DND-41 (cell line): Measurements from ENCODE around the gene FAM72D.
"Not testable (repeated sequence)": the region's sequence is repeated elsewhere in the genome, so short reads cannot be mapped to it uniquely, and the experiment has no call there.

Source experiments
- ATAC-seq: fragments of 200-7000 bp; cut with Tn5 transposase; 3 replicates; pipeline ENCODE4 v1.9.1; 2021; ENCODE audit warnings: low read depth; ENCODE audit not compliant: insufficient read depth
- DNase-seq: peaks from one replicate; pipeline ENCODE4 v3.0.0-alpha.2; 2020
- H2AFZ ChIP-seq: 2 replicates; pipeline ENCODE4 v1.6.0; 2012; ENCODE audit warnings: low read depth, low read length
- H3K27ac ChIP-seq: 2 replicates; pipeline ENCODE4 v1.5.1; 2012; ENCODE audit warnings: low read length, inconsistent platforms
- H3K27me3 ChIP-seq: fragments of 200-600 bp; sonication (generic); 2 replicates; pipeline ENCODE4 v1.6.0; 2012; ENCODE audit warnings: low read length, mild to moderate bottlenecking, inconsistent platforms; ENCODE audit not compliant: insufficient read depth, poor library complexity
- H3K36me3 ChIP-seq: 2 replicates; pipeline ENCODE4 v1.5.1; 2012; ENCODE audit warnings: low read length, inconsistent platforms; ENCODE audit not compliant: insufficient read depth
- H3K4me1 ChIP-seq: 2 replicates; pipeline ENCODE4 v1.5.1; 2012; ENCODE audit warnings: mild to moderate bottlenecking, low read length; ENCODE audit not compliant: insufficient read depth
- H3K4me2 ChIP-seq: 2 replicates; pipeline ENCODE4 v1.6.0; 2012; ENCODE audit warnings: mild to moderate bottlenecking, moderate library complexity, low read length, inconsistent platforms; ENCODE audit not compliant: insufficient read depth
- H3K4me3 ChIP-seq, 2 experiments: fragments of 200-600 bp in 1 of 2; shearing (Covaris generic) in 1 of 2; 2 replicates each; pipeline ENCODE4 v1.5.1; 2012 to 2016; ENCODE audit warnings: inconsistent platforms in 2 of 2, low read length in 2 of 2, mild to moderate bottlenecking in 2 of 2, low read depth in 1 of 2, moderate library complexity in 1 of 2
- H3K79me2 ChIP-seq: 2 replicates; pipeline ENCODE4 v1.6.0; 2012; ENCODE audit warnings: low read length, inconsistent platforms; ENCODE audit not compliant: insufficient read depth
- H3K9ac ChIP-seq: 2 replicates; pipeline ENCODE4 v1.6.0; 2012; ENCODE audit warnings: low read depth, mild to moderate bottlenecking, inconsistent platforms, low read length, moderate library complexity
- H3K9me3 ChIP-seq: 2 replicates; pipeline ENCODE4 v1.5.1; 2012; ENCODE audit warnings: low read length, moderate library complexity, mild to moderate bottlenecking, inconsistent platforms; ENCODE audit not compliant: insufficient read depth, severe bottlenecking
- H4K20me1 ChIP-seq: 2 replicates; pipeline ENCODE4 v1.6.0; 2012; ENCODE audit warnings: low read length; ENCODE audit not compliant: insufficient read depth

Gene FAM72D

DNA sequence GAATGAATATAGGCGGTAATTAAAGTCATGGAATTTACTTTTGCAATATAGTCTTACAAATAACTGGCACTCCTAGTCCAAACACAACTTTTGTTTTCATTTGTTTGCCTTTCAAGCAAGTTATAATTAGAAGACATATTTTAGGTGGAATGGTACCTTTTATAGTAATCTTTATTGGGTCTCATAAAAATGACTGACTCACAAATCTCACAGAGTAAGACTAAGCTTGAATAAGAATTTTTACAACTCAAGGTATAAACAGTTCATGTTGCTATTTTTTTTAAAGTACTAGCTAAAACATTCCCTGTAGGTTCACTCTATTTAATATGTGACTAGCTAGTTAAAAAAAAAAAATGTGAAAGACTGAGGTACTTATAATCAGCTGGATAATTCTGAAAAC is 6.0 kb downstream of the FAM72D start:
- H3K4me1 ChIP-seq, H3K4me3 ChIP-seq, ATAC-seq, H3K36me3 ChIP-seq, H3K27ac ChIP-seq, H3K4me2 ChIP-seq, H2AFZ ChIP-seq, H3K79me2 ChIP-seq, DNase-seq, H3K27me3 ChIP-seq, H4K20me1 ChIP-seq, H3K9me3 ChIP-seq, H3K9ac ChIP-seq: not testable (repeated sequence)

DNA sequence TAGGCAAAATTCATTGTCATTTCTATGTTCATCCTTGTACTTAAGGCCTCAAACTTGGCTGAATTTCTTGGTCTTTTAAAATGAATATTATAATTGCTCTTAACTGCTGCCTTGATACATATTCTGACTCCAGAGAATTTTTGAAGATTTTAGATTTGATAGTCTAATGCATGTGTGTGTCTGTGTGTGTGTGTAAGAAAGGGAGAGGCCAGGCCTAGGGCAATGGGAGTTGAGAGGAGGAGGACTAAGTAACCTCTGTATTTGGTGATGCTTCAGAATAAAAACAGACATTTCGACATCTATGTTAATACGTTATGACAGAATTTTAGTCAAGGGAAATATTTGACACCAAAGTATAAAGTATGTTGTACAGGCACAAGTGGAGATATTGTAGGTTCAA is 7.5 kb downstream of the FAM72D start:
- not testable (repeated sequence) for H3K9ac ChIP-seq, H3K4me1 ChIP-seq, H3K27ac ChIP-seq, H3K36me3 ChIP-seq, H4K20me1 ChIP-seq, H3K27me3 ChIP-seq, H3K9me3 ChIP-seq, H2AFZ ChIP-seq, DNase-seq, H3K4me2 ChIP-seq, H3K4me3 ChIP-seq, H3K79me2 ChIP-seq, ATAC-seq

DNA sequence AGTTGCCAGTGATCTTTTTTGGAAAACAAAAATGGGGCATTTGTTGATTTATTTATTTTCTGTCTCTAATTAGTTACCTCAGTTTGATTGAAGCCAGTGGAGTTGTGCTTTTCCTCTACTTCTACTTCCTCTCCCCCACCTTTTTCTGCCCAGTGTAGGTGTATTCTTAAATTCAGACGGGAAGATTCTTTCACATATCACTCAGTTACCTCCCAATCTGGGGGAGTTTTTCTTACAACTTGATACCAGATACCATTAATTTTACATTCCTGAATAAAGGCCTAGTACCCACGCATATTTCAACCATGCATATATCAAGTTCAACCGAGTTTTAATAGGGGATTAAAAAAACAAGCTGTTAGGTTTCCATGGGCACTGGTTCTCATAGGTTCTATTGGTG is 15.9 kb downstream of the FAM72D start:
- not testable (repeated sequence) for H3K27me3 ChIP-seq, ATAC-seq, H3K27ac ChIP-seq, H3K79me2 ChIP-seq, H4K20me1 ChIP-seq, H3K9ac ChIP-seq, H3K9me3 ChIP-seq, H2AFZ ChIP-seq, H3K36me3 ChIP-seq, H3K4me3 ChIP-seq, DNase-seq, H3K4me1 ChIP-seq, H3K4me2 ChIP-seq

DNA sequence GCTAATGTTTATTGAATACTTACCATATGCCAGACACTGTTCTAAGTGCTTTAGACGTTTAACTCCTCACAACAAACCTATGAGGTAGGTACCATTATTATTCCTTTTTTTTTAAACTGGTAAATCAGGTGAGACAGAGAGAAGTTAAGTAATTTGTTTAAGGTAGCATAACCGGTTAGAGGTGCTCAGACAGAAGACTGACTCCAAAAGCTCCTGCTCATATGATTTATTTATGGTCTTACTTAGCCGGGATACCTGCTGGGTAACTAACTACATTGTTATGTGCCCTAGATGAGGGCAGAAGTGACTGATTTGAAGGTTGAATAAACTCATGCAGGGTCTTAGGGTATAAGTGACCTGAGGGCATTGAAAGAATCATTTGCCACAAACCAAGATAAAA is 16.9 kb downstream of the FAM72D start:
- H2AFZ ChIP-seq, ATAC-seq, DNase-seq, H3K9ac ChIP-seq, H3K27me3 ChIP-seq, H3K4me1 ChIP-seq, H3K9me3 ChIP-seq, H3K4me3 ChIP-seq, H3K36me3 ChIP-seq, H3K4me2 ChIP-seq, H3K27ac ChIP-seq, H4K20me1 ChIP-seq, H3K79me2 ChIP-seq: not testable (repeated sequence)

DNA sequence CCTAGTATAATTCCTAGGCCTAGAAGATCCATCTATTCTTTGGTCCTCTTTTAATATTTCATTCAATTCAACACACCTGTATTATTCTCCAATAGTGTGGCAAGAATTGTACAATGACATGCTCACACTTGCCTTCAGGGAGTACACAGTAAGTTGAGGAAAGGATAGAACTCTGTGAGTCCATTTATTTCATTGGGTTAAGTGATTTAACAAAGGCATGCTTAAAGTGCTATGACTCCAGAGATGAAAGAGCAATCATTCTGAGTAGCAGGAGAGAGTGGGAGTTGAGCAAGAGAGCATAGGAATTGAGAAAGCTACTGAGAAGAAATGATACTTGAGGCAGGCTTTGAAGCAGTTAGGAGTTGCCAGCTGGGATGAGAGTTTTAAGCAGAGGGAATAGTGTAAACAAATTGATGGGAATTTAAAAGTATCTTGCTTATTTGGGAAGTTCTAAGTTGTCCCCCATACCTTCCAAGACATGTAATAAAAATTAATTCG is 18.8 kb downstream of the FAM72D start:
- not testable (repeated sequence) for H3K27me3 ChIP-seq, H3K27ac ChIP-seq, ATAC-seq, H2AFZ ChIP-seq, H3K4me1 ChIP-seq, H4K20me1 ChIP-seq, H3K9me3 ChIP-seq, H3K9ac ChIP-seq, H3K79me2 ChIP-seq, H3K36me3 ChIP-seq, H3K4me2 ChIP-seq, H3K4me3 ChIP-seq, DNase-seq

DNA sequence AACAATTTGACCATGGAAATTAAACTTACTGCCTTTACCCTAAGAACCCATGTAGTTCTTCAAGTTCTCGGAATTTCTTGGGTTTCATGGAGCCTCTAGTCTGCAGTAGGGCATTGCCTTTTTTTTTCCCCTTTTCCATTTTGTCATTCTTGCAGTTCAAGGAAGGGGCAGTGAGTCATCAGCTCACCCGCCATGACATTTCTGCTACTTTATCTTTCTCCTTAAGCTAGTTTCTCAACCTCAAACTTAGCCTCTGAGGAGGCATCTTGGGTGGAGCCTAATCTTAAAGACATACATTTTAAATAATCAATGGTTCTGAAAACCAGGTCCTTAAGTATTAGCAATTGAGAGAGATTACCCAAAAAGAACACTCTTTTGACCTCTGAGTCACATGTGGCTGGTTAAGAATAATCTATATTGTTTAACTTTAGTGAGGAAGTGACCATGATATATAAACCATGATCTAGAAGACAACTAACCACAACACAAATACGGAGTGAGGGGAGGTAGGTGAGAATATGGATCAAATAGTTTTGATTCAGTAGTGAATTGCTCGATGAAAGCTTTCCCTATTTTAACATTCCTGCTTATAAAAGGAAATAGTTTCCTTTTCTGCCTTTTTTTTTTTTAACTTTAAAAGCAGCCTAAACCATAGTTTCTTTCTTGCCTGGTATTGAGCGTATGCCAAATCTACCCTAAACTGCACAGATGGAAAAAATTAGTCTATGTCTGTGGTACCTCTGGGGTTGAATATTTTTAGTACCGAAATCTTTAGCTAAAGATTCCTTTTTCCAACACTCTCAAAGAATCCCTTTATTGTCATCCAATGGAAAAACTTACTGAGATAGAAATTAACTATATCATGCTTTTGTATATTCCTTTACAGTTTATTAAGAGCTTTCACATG is 20.1 kb downstream of the FAM72D start:
- H4K20me1 ChIP-seq, H3K9ac ChIP-seq, ATAC-seq, H3K79me2 ChIP-seq, H3K27me3 ChIP-seq, H3K9me3 ChIP-seq, H2AFZ ChIP-seq, H3K27ac ChIP-seq, H3K4me3 ChIP-seq, H3K36me3 ChIP-seq, H3K4me1 ChIP-seq, DNase-seq, H3K4me2 ChIP-seq: not testable (repeated sequence)

DNA sequence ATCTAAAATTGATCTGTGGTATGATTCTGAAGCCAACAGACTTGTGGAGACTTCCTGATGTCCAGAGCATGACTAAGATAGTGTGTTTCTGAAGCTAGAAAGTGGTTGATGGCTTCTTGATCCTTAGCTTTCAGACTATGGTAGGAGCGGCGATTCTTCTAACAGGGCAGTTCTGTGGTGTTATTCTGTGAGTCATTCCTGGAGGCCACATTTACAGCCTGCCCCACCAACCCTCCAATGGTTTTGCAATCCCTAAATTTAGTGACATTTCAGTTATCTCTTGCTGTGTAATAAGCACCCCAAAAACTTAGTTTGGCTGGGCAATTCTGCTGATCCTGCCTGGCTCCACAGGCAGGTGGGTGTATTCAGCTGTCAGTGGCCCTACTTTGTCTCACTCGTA is 24.1 kb downstream of the FAM72D start:
- H4K20me1 ChIP-seq, H3K4me3 ChIP-seq, DNase-seq, H3K79me2 ChIP-seq, H3K9ac ChIP-seq, H2AFZ ChIP-seq, H3K27ac ChIP-seq, H3K36me3 ChIP-seq, H3K4me2 ChIP-seq, ATAC-seq, H3K4me1 ChIP-seq, H3K9me3 ChIP-seq, H3K27me3 ChIP-seq: not testable (repeated sequence)

DNA sequence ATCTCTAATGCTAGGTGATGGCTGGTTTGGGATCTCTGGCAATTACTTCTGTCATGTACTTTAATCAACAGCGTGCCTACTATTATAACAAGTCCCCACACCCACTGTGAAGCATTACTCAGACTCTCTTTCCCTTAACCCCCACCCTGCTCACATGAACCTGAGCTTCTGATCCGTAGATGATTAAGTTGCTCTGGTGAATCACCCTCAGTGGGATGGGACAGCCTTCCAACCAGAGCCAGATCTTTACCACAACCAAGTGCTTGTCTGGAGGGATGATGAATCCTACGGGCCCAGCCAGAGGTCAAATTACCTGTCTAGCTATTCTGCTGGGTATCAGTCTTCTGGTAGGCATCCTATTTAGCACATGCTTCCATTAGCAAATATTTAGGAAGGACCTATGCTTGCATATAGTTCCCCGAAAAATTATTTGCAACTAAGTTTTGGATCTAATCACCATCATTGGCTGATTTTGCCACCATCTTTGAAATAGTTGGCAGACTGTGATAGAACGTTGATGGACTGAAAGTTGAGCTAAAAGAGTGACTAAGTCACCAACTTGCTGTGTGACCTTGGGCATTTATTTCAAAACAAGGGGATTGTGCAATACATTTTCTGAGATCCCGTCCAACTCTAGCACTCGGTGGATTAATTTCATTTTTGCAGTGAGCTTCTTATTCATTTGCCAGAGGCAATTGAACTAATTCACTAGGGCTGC is 26.7 kb downstream of the FAM72D start:
- H4K20me1 ChIP-seq, H3K9me3 ChIP-seq, H3K27ac ChIP-seq, H3K27me3 ChIP-seq, H3K4me1 ChIP-seq, H3K4me2 ChIP-seq, H3K36me3 ChIP-seq, H2AFZ ChIP-seq, H3K79me2 ChIP-seq, H3K9ac ChIP-seq, ATAC-seq, H3K4me3 ChIP-seq, DNase-seq: not testable (repeated sequence)
